ENCODE measurements around the gene ALK. TPM values are rescaled to one million over a fixed set of nuclear protein-coding genes. Genes with fewer than 3 reads are reported as not detected.

ALK gene
- total RNA-seq, 2 donors from 2014 or later: not detected

GRCh38 chr2:29789911-29790485, 131.4 kb downstream of the ALK start:
- Mint-ChIP-seq H3K4me1 (no peaks in the 10 kb centered on the region), H3K36me3 (ENCODE audit: low read depth) (no peaks in the 10 kb centered on the region), H3K4me3 (no peak overlapping the region), H3K27me3 (peaks cover 7% of the 10 kb centered on the region), H3K27ac (no peak overlapping the region)
- no peak for DNase-seq
- no peak for ATAC-seq
- no peaks in the 10 kb centered on the region for H3K9me3 ChIP-seq (ENCODE audit: control insufficient read depth, low read length, poor library complexity, severe bottlenecking)

- H3K27me3 Mint-ChIP-seq: peaks cover 28% of the 10 kb centered on the region
- H3K9me3 ChIP-seq (ENCODE audit: control insufficient read depth, low read length, poor library complexity, severe bottlenecking): no peaks in the 10 kb centered on the region
- H3K4me1 Mint-ChIP-seq: no peaks in the 10 kb centered on the region
- no peak overlapping the region for H3K4me3 Mint-ChIP-seq
- no peak overlapping the region for H3K27ac Mint-ChIP-seq
- H3K36me3 Mint-ChIP-seq (ENCODE audit: low read depth): no peaks in the 10 kb centered on the region
- no peak for ATAC-seq
- no peak for DNase-seq
Measured at GRCh38 chr2:29787473-29788465, 133.6 kb downstream of the ALK start.

- DNase-seq: no peak
- Mint-ChIP-seq H3K36me3 (ENCODE audit: low read depth) (no peaks in the 10 kb centered on the region), H3K4me1 (no peaks in the 10 kb centered on the region), H3K27me3 (peaks cover 42% of the 10 kb centered on the region), H3K4me3 (no peak overlapping the region), H3K27ac (no peak overlapping the region)
- no peaks in the 10 kb centered on the region for H3K9me3 ChIP-seq (ENCODE audit: control insufficient read depth, low read length, poor library complexity, severe bottlenecking)
- ATAC-seq: no peak
Measured at GRCh38 chr2:29786361-29786760, 135.0 kb downstream of the ALK start.

- Mint-ChIP-seq H3K4me3 (no peak overlapping the region), H3K36me3 (ENCODE audit: low read depth) (no peaks in the 10 kb centered on the region), H3K27ac (no peak overlapping the region), H3K27me3 (peaks cover 52% of the 10 kb centered on the region), H3K4me1 (no peaks in the 10 kb centered on the region)
- ATAC-seq (no peak), DNase-seq (no peak)
- H3K9me3 ChIP-seq (ENCODE audit: control insufficient read depth, low read length, poor library complexity, severe bottlenecking): no peaks in the 10 kb centered on the region
Measured at GRCh38 chr2:29783666-29784065, 137.7 kb downstream of the ALK start.

DNA sequence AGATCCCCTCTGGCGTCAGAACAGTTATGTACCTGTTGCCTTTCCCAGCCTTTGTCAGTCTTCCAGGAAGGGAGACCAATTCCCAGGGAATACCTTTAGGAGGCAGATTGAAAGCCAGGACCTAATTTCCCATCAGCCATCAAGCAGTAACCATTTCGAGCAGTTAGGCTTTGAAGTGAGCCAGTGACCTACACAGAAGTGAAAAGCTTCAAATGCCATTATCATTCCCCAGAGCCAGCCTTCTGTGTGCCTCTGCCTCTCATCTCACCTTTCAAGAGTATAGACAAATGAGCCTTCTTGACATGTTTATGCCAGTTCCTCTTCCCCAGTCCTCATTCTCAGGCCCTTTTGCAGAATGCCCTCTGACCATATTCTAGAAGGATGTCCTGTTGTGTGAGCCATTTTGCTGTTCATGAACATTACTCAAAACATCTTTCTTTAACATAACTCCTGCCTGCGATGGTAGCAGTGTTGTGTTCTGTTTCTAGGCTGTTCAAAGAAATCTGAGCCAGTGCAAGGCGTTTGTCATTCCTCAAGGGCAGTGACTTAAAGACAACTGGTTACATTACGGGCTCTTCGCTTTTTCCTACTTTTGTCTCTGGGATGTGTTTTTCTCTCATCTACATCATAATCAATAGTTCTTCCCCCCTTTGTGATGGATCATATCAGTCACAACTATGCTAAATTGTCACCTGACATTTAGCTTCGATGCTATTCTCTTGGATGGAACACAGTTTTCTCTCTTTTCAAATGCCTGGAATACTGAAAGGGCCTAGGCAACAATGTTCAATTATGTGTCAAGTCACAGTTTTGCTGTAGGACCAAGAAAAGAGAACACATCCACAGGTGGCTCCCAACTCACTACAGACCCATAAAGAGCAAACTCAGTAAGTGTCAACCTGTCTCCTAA, 138.6 kb downstream of the ALK start:
- Mint-ChIP-seq H3K36me3 (ENCODE audit: low read depth) (no peaks in the 10 kb centered on the region), H3K4me1 (no peaks in the 10 kb centered on the region), H3K27ac (no peak overlapping the region), H3K27me3 (peaks cover 54% of the 10 kb centered on the region), H3K4me3 (no peak overlapping the region)
- ATAC-seq (no peak), DNase-seq (no peak)
- no peaks in the 10 kb centered on the region for H3K9me3 ChIP-seq (ENCODE audit: control insufficient read depth, low read length, poor library complexity, severe bottlenecking)

DNA sequence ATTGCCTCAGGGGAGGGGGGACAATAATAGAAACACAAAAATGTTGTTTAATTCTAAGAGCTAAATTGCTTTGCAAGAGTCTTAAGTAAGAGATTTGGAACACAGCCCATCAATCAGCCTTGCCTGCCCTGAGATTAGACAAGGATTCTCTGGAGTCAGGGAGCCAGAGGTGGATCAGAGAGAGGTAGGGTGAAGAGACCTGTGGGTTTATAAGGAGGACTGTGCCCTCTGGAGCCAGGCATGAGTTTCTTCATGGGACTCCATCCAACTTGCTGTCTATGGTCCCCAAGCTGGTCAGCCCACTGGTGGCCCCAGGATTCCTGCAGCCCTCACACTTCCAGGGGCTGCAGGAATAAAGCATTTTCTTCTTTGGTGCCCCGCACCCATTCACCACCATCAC, 139.3 kb downstream of the ALK start:
- H3K36me3 Mint-ChIP-seq (ENCODE audit: low read depth): no peaks in the 10 kb centered on the region
- ATAC-seq (no peak), DNase-seq (no peak)
- no peaks in the 10 kb centered on the region for H3K4me1 Mint-ChIP-seq
- H3K27ac Mint-ChIP-seq: no peak overlapping the region
- peaks cover 61% of the 10 kb centered on the region for H3K27me3 Mint-ChIP-seq
- H3K4me3 Mint-ChIP-seq: no peak overlapping the region
- H3K9me3 ChIP-seq (ENCODE audit: control insufficient read depth, low read length, poor library complexity, severe bottlenecking): no peaks in the 10 kb centered on the region

GRCh38 chr2:29780906-29781305, 140.5 kb downstream of the ALK start:
- H3K27me3 Mint-ChIP-seq: peaks cover 65% of the 10 kb centered on the region
- DNase-seq: no peak
- no peaks in the 10 kb centered on the region for H3K9me3 ChIP-seq (ENCODE audit: control insufficient read depth, low read length, poor library complexity, severe bottlenecking)
- ATAC-seq: no peak
- H3K27ac Mint-ChIP-seq: no peak overlapping the region
- H3K36me3 Mint-ChIP-seq (ENCODE audit: low read depth): no peaks in the 10 kb centered on the region
- H3K4me3 Mint-ChIP-seq: no peak overlapping the region
- no peaks in the 10 kb centered on the region for H3K4me1 Mint-ChIP-seq

GRCh38 chr2:29777161-29777560, 144.2 kb downstream of the ALK start:
- no peak overlapping the region for H3K4me3 Mint-ChIP-seq
- DNase-seq (no peak), ATAC-seq (no peak)
- H3K27ac Mint-ChIP-seq: no peak overlapping the region
- H3K4me1 Mint-ChIP-seq: no peaks in the 10 kb centered on the region
- no peaks in the 10 kb centered on the region for H3K36me3 Mint-ChIP-seq (ENCODE audit: low read depth)
- H3K27me3 Mint-ChIP-seq: peaks cover 64% of the 10 kb centered on the region
- no peaks in the 10 kb centered on the region for H3K9me3 ChIP-seq (ENCODE audit: control insufficient read depth, low read length, poor library complexity, severe bottlenecking)

DNA sequence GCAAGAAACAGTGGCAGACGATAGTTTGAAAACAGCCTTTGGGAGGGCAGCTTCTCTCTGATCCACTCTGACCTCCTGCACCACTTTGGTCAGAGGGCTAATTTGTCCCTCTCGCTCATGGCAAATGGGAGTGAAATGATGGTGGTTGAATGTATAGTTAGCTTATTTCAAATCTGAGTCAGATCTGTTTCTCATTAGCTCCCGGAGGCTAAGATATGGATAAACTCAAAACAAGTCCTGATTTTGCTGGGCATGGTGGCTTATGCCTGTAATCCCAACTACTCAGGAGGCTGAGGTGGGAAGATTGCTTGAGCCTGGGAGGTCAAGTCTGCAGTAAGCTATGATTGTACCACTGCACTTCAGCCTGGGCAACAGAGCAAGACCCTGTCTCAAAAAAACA, 145.0 kb downstream of the ALK start:
- peaks cover 63% of the 10 kb centered on the region for H3K27me3 Mint-ChIP-seq

DNA sequence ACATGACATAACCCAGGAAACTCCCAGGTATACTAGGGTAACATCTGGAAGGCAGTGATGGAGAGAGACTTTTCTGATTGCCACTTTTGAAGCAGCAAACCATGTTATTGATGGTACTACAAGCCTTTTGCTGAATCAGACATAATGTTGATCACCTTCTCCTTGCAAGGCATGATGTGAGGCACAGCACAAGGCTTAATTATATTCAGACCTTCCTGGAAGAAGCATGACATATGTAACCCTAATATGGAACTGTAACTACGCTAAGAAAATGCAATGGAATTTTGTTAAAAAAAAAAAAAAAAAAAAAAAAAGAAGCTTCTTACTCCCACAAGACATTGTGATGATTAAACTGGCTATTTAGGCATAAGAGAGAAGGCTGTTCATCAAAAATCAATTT, 145.4 kb downstream of the ALK start:
- H3K9me3 ChIP-seq (ENCODE audit: control insufficient read depth, low read length, poor library complexity, severe bottlenecking): no peaks in the 10 kb centered on the region
- H3K4me3 Mint-ChIP-seq: no peak overlapping the region
- H3K27ac Mint-ChIP-seq: no peak overlapping the region
- ATAC-seq: no peak
- peaks cover 61% of the 10 kb centered on the region for H3K27me3 Mint-ChIP-seq
- no peaks in the 10 kb centered on the region for H3K4me1 Mint-ChIP-seq
- no peak for DNase-seq
- H3K36me3 Mint-ChIP-seq (ENCODE audit: low read depth): no peaks in the 10 kb centered on the region

More for the DNA sequence above, 145.0 kb downstream of the ALK start:
- Mint-ChIP-seq H3K4me3 (no peak overlapping the region), H3K36me3 (ENCODE audit: low read depth) (no peaks in the 10 kb centered on the region), H3K27ac (no peak overlapping the region), H3K4me1 (no peaks in the 10 kb centered on the region)
- ATAC-seq: no peak
- no peaks in the 10 kb centered on the region for H3K9me3 ChIP-seq (ENCODE audit: control insufficient read depth, low read length, poor library complexity, severe bottlenecking)
- DNase-seq: no peak

DNA sequence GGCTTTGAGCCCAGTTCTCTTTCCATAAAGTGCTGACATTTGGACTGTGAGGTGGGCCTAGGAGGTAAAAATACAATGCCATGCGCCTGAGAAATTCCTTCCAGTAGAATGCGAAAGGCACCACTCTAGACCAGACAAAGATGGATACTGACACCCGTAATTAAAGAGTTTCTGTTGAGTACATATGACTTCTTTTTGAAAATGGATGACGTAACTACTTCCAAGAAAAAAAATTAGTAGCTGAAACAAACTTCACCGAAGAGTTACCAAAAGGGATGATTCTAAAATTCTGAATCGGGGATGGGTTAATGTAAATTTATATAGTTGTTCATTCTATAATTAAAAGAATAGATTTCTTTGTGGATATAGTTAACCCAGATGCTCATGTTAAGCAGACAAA, 146.8 kb downstream of the ALK start:
- Mint-ChIP-seq H3K27me3 (peaks cover 69% of the 10 kb centered on the region), H3K27ac (no peak overlapping the region), H3K36me3 (ENCODE audit: low read depth) (no peaks in the 10 kb centered on the region), H3K4me3 (no peak overlapping the region), H3K4me1 (no peaks in the 10 kb centered on the region)
- no peaks in the 10 kb centered on the region for H3K9me3 ChIP-seq (ENCODE audit: control insufficient read depth, low read length, poor library complexity, severe bottlenecking)
- ATAC-seq (no peak), DNase-seq (no peak)

- H3K4me1 Mint-ChIP-seq: peaks cover 3% of the 10 kb centered on the region
- no peaks in the 10 kb centered on the region for H3K9me3 ChIP-seq (ENCODE audit: control insufficient read depth, low read length, poor library complexity, severe bottlenecking)
- no peak for DNase-seq
- ATAC-seq: no peak
- no peak overlapping the region for H3K4me3 Mint-ChIP-seq
- no peaks in the 10 kb centered on the region for H3K36me3 Mint-ChIP-seq (ENCODE audit: low read depth)
- peaks cover 72% of the 10 kb centered on the region for H3K27me3 Mint-ChIP-seq
- no peak overlapping the region for H3K27ac Mint-ChIP-seq
Measured at GRCh38 chr2:29770846-29771245, 150.5 kb downstream of the ALK start.

GRCh38 chr2:29769847-29770246, 151.5 kb downstream of the ALK start:
- no peak overlapping the region for H3K4me3 Mint-ChIP-seq
- peaks cover 65% of the 10 kb centered on the region for H3K27me3 Mint-ChIP-seq
- no peak for ATAC-seq
- H3K4me1 Mint-ChIP-seq: peaks cover 3% of the 10 kb centered on the region
- H3K27ac Mint-ChIP-seq: no peak overlapping the region
- no peak for DNase-seq
- H3K9me3 ChIP-seq (ENCODE audit: control insufficient read depth, low read length, poor library complexity, severe bottlenecking): no peaks in the 10 kb centered on the region
- no peaks in the 10 kb centered on the region for H3K36me3 Mint-ChIP-seq (ENCODE audit: low read depth)

Data from T-helper 17 cell (primary cell).